HG02678 (cell line): ENCODE data around the gene SLC52A1.
"Not testable (repeated sequence)": the region's sequence is repeated elsewhere in the genome, so short reads cannot be mapped to it uniquely, and the experiment has no call there.

Experiments used
- ATAC-seq: cut with Tn5 transposase; IDR thresholded peaks from one replicate; pipeline ENCODE4 v1.9.1; 2021; ENCODE audit warnings: mild to moderate bottlenecking, moderate library complexity; ENCODE audit not compliant: unreplicated experiment

SLC52A1 gene

GRCh38 chr17:5035315-5035714, at the start of gene SLC52A1:
Gene SLC52A1 (minus strand): TSS chr17:5035426. CDS start chr17:5034606, 820 bp downstream.
- no peak for ATAC-seq

GRCh38 chr17:5080591-5080990, 45.4 kb upstream of the SLC52A1 start:
- ATAC-seq: no peak

DNA sequence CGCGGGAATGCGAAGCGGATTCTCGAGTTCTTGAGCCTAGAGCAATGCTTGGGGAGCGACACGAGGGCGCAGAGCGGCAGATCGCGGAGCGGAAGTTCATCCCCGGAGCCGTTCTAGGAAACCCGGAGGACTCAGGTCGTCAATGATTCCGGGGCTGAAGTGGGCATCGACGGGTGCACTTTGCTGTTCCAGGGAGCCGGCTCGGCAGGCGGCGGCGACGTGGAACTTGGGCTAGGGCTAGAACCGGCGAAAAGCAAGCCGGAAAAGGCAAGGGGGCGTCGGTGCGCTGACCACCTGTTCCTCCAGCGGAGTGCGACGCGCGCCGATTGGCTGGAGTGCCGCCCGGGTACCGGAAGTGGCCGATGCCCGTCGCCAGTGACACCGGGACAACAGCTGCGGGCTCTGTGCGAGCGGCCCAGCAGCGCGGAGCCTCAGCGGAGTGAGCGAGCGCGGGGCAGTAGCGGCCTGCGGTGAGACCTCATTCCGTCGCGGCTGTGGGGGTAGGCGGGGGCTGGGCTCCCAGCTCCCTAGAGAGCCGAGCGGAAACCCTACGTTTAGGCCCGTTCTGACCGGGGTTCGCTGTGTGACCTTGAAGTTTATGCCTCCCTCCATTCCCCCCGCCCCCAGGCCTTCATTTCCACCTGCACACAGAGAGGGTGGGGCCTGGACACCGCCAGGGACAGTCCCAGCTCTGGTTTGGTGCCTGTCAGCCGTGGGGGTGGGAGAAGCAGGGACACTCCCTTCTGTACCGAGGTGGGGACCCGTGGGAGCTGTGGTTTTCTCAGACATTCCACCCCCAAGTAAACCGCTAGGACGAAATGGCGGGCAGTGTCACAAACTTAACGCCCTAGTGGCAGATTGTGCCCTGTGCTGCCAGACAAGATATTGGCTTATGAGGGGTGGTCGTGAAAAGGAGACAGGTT, 43.1 kb upstream of the SLC52A1 start, which contains the start of gene ZFP3:
ZFP3 (plus strand) TSS at position 362 of the 923 bp plus-strand sequence. CDS start 13,038 bp downstream, outside the sequence.
- ATAC-seq: peak; percentile 89

GRCh38 chr17:5077781-5078105, 42.5 kb upstream of the SLC52A1 start:
- no peak for ATAC-seq

DNA sequence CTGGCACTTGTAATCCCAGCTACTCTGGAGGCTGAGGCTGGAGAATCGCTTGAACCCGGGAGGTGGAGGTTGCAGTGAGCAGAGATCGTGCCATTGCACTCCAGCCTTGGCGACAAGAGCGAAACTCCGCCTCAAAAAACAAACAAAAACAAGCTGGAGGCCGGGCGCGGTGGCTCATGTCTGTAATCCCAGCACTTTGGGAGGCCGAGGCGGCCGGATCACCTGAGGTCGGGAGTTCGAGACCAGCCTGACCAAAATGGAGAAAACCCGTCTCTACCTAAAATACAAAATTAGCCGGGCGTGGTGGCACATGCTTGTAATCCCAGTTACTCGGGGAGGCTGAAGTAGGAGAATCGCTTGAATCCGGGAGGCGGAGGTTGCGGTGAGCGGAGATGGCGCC, 42.0 kb upstream of the SLC52A1 start:
- ATAC-seq: not testable (repeated sequence)

DNA sequence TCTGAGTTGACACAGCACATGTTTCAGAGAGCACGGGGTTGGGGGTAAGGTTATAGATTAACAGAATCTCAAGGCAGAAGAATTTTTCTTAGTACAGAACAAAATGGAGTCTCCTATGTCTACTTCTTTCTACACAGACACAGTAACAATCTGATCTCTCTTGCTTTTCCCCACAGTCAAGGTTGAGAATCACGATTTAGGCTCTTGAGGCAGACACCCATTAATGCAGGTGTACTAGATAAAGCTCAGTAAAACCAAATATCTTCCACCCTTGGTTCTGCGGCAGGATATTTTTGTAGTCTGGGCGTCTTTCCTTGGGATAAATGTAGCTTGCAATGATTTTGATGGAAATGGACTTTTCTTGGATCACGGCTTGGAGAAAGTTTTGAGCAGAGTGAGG, 40.2 kb upstream of the SLC52A1 start:
- not testable (repeated sequence) for ATAC-seq

GRCh38 chr17:5069724-5070123, 34.5 kb upstream of the SLC52A1 start:
- ATAC-seq: no peak

- ATAC-seq: no peak
These were observed 33.0 kb upstream of the SLC52A1 start for GRCh38 chr17:5068236-5068635.

DNA sequence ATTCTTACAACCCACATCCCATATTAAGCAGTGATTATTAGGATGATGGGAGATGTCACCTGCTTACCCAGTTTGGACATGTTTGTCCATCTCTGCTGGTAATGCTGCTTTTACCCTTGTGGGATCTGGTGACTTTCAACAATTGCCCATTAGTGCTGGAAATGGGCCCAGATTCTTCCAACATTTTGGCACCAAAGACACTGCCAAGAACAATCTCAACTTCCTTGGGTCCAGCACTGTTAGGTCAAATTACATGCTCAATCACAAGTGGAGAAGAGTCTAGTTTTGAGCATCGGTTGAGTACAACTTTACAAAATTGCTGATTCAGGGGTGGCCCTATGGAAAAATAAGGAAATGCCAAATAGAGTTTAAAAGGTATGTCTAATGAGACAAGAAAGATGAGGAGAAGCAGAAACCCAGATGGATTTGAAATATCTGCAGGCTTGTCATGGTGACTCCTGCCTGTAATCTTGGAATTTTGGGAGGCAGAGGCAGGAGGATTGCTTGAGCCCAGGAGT, 30.1 kb upstream of the SLC52A1 start:
- ATAC-seq: no peak

- ATAC-seq: no peak
These were observed 20.3 kb upstream of the SLC52A1 start for GRCh38 chr17:5055543-5055942.

GRCh38 chr17:5050278-5050677, 15.1 kb upstream of the SLC52A1 start:
- no peak for ATAC-seq

GRCh38 chr17:5049314-5049841, 14.2 kb upstream of the SLC52A1 start:
- no peak for ATAC-seq

DNA sequence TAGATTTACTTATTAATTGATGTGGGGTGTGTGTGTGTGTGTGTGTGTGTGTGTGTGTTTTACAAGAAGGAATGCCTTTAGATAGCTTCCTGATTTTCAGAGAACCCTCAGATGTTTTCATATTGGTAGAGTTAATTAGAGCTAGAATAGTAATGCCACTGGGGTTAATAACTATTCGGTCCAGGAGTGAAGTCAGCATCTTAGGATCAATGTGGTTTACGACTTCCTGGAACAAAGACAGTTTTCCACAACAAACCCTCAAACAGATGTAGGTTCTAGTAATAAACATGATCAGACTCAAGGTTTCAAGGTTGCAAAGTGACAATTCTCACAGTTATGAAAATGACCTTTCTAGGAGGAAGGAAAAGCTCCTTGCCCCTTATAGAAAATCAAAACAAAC, 12.2 kb upstream of the SLC52A1 start:
- no peak for ATAC-seq

GRCh38 chr17:5045496-5045895, 10.3 kb upstream of the SLC52A1 start:
- ATAC-seq: no peak

- no peak for ATAC-seq
These were observed 9.4 kb upstream of the SLC52A1 start for GRCh38 chr17:5044630-5045029.

DNA sequence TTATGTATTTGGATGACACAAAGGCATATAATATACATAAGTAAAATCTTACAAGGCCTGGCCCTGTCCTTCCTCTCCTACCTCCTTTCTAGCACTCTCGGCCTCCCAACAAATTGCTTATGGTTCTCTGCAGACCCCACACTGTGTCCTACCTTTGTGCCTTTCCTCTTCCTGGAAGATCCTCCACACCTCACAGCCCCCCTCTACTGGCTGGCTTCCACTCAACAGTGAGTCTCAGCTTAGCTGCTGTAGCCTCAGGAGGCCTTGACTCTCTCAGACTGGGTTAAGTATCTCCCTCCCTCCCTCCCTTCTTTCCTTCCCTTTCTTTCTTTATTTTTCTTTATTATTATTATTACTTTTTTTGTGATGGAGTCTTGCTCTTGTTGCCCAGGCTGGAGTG, 8.3 kb upstream of the SLC52A1 start:
- ATAC-seq: no peak

GRCh38 chr17:5042157-5043022, 7.2 kb upstream of the SLC52A1 start:
- ATAC-seq: no peak

DNA sequence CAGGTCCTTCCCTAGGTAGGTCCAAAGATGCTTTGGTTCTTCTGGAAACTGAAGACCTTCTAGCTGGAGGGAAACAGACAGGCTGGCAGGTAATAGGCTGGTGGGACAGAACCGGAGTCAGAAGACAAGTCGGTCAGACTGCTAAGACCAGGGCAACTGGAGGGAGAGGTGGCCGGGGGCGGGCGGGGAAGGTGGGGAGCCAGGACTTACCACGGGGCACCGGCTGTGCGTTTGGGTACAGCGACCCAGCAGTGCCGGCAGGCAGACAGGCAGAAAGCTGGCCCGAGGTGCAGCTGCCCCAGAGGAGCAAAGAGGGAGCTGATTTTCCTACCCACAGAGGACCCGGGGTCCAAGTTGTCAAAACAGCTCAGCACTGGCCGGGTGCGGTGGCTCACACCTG, 575 bp downstream of the SLC52A1 start:
- no peak for ATAC-seq

- no peak for ATAC-seq
These were observed 1.2 kb downstream of the SLC52A1 start for GRCh38 chr17:5034063-5034462.

DNA sequence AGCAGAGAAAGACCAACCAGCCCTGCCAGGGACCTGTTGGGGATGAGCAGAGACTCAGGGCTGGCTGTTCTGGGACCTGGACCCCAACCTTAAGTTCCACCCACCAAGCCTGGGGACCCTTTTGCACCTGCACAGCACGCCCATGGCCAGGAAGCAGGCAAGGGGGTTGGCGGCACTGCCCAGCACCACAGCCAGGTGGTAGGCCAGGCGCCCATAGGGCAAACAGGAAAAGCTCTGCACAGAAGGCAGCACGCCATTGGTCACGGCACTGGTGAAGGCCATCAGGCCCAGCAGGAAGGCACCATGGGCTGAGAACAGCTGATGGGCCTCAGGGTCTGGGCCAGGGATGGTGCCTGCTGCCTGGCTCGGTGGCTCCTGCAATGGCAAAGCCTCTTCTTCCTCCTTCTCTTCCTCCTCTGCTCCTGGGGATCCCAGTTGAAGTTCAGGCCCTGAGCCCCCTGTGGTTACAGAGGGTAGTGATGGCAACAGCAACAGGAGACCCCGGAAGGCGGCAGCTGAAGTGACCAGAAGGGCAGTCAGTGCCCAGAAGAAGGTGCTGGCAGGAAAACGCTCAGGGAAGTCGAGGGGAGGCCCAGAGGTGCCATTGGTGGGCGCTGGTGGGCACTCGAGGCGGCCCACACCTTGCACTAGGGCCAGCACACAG, 1.7 kb downstream of the SLC52A1 start:
- ATAC-seq: no peak

DNA sequence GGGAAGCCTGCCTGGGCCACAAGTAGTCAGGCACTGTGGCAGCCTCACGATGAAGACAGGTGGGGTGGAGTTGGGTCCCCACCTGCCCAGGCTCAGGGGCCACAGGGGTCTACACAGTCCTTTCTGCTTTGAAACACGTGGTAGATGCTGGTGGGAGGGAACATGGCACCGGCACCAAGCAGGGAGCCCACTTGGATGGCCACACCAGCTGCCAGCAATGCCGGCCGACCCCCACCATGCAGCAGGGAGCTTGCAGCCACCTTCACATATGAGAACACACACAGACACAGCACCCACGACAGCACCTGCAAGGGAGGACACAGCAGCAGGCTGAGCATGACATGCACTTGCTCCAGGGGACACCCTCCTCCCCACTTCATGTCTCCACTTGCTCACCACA, 2.4 kb downstream of the SLC52A1 start:
- ATAC-seq: no peak
